ENCODE data around the gene SCUBE2. TPM values are rescaled to one million over a fixed set of nuclear protein-coding genes. Genes with fewer than 3 reads are reported as not detected.

The SCUBE2 gene
- total RNA-seq, 1 donor from 2014 or later: 22.0 TPM

GRCh38 chr11:9074338-9075029 lies 16.9 kb downstream of the SCUBE2 start:
- no peak for DNase-seq (ENCODE audit: low spot score)

GRCh38 chr11:9073466-9074225 lies 17.8 kb downstream of the SCUBE2 start:
- DNase-seq (ENCODE audit: low spot score): no peak

- no peak for DNase-seq (ENCODE audit: low spot score)
These were observed 18.7 kb downstream of the SCUBE2 start for GRCh38 chr11:9072626-9073176.

GRCh38 chr11:9071692-9072091 lies 19.7 kb downstream of the SCUBE2 start:
- no peak for DNase-seq (ENCODE audit: low spot score)

- no peak for DNase-seq (ENCODE audit: low spot score)
These were observed 20.5 kb downstream of the SCUBE2 start for GRCh38 chr11:9070749-9071491.

GRCh38 chr11:9069862-9070470 lies 21.4 kb downstream of the SCUBE2 start:
- DNase-seq (ENCODE audit: low spot score): no peak

- no peak for DNase-seq (ENCODE audit: low spot score)
These were observed 22.1 kb downstream of the SCUBE2 start for GRCh38 chr11:9069256-9069655.

- no peak for DNase-seq (ENCODE audit: low spot score)
These were observed 24.9 kb downstream of the SCUBE2 start for GRCh38 chr11:9066433-9066925.

- DNase-seq (ENCODE audit: low spot score): no peak
These were observed 25.6 kb downstream of the SCUBE2 start for GRCh38 chr11:9065607-9066432.

- DNase-seq (ENCODE audit: low spot score): no peak
These were observed 29.6 kb downstream of the SCUBE2 start for GRCh38 chr11:9061807-9062206.

- no peak for DNase-seq (ENCODE audit: low spot score)
These were observed 30.7 kb downstream of the SCUBE2 start for GRCh38 chr11:9060700-9061111.

GRCh38 chr11:9059406-9059805 lies 32.0 kb downstream of the SCUBE2 start:
- no peak for DNase-seq (ENCODE audit: low spot score)

- no peak for DNase-seq (ENCODE audit: low spot score)
These were observed 33.5 kb downstream of the SCUBE2 start for GRCh38 chr11:9057888-9058287.

GRCh38 chr11:9057007-9057406 lies 34.4 kb downstream of the SCUBE2 start:
- no peak for DNase-seq (ENCODE audit: low spot score)

GRCh38 chr11:9056467-9056866 lies 34.9 kb downstream of the SCUBE2 start:
- DNase-seq (ENCODE audit: low spot score): no peak

GRCh38 chr11:9053316-9054035 lies 37.9 kb downstream of the SCUBE2 start:
- DNase-seq (ENCODE audit: low spot score): no peak

- DNase-seq (ENCODE audit: low spot score): no peak
These were observed 39.1 kb downstream of the SCUBE2 start for GRCh38 chr11:9052316-9052715.

- no peak for DNase-seq (ENCODE audit: low spot score)
These were observed 41.4 kb downstream of the SCUBE2 start for GRCh38 chr11:9049959-9050358.

- DNase-seq (ENCODE audit: low spot score): peak; percentile 37
These were observed 43.4 kb downstream of the SCUBE2 start for GRCh38 chr11:9047964-9048523.

GRCh38 chr11:9046481-9046880 lies 44.9 kb downstream of the SCUBE2 start:
- peak; percentile 23 for DNase-seq (ENCODE audit: low spot score)

Data from mucosa of gallbladder (tissue), 1 donor.